H1 (cell line): ENCODE measurements around the gene ZPR1.

Experiments used
- CHD1 ChIP-seq: IDR thresholded peaks from 2 replicates; pipeline ENCODE4 v1.6.1; 2012; ENCODE audit warnings: low read depth, low read length, improper control_type of control experiment
- CHD2 ChIP-seq: IDR thresholded peaks from 2 replicates; pipeline ENCODE4 v1.6.1; 2012; ENCODE audit warnings: low read length, improper control_type of control experiment
- CTCF ChIP-seq, 3 experiments: IDR thresholded peaks; 1 replicate in 2 of 3; 2 replicates in 1 of 3; pipeline versions ENCODE4 v1.5.1 to v1.6.1; 2011; ENCODE audit warnings: low read length in 3 of 3, mild to moderate bottlenecking in 3 of 3, inconsistent platforms in 2 of 3, low read depth in 1 of 3, moderate library complexity in 1 of 3; ENCODE audit not compliant: insufficient read depth in 1 of 3; ENCODE audit errors: control extremely low read depth in 1 of 3
- MAX ChIP-seq: IDR thresholded peaks from 2 replicates; pipeline ENCODE4 v1.6.1; 2012; ENCODE audit warnings: inconsistent platforms
- RXRA ChIP-seq: IDR thresholded peaks from 2 replicates; pipeline ENCODE4 v1.6.1; 2011; ENCODE audit warnings: low read depth, mild to moderate bottlenecking, low read length, moderate library complexity; ENCODE audit not compliant: insufficient read depth
- SIX5 ChIP-seq: IDR thresholded peaks from 2 replicates; pipeline ENCODE4 v1.6.1; 2011; ENCODE audit warnings: mild to moderate bottlenecking, low read depth, low read length
- SUZ12 ChIP-seq: fragments of 200-600 bp; sonication (generic); IDR thresholded peaks from 2 replicates; pipeline ENCODE4 v1.6.1; 2012; ENCODE audit warnings: mild to moderate bottlenecking, inconsistent platforms, low read length, moderate library complexity, mixed read lengths
- TAF1 ChIP-seq: IDR thresholded peaks from 2 replicates; pipeline ENCODE4 v1.6.1; 2011; ENCODE audit warnings: mild to moderate bottlenecking, low read depth, low read length
- USF2 ChIP-seq: IDR thresholded peaks from 2 replicates; pipeline ENCODE4 v1.6.1; 2011; ENCODE audit warnings: low read length, improper control_type of control experiment

- TF ChIP-seq CTCF (IDR thresholded peaks at IDR 0.05; ENCODE audit: control extremely low read depth in 1 of 3, insufficient read depth in 1 of 3, low read depth in 1 of 3, low read length in 3 of 3) (no peak), CHD2 (no peak), MAX (no peak), TAF1 (no peak), SUZ12 (no peak), CHD1 (no peak), SIX5 (no peak), RXRA (no peak), USF2 (no peak)
Measured at GRCh38 chr11:116822575-116822974, 34.8 kb upstream of the ZPR1 start.
